ENCODE data around the gene NFKBIL1.

DNA sequence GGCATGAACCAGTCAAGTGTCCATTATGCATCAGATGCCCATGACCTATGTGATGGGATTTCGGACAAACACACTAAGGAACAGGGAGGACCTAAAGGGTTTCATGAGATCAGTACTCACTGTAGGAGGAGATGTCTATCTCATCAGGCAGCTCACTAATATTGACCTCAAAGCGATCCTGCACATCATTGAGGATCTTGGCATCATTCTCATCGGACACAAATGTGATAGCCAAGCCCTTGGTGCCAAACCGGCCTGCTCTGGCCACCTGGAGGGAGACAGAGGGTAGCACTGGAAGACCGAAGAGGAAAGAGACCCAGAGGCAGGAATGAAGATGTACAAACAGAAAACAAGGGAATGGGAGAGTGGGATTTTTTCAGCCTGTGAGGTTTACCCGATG is 16.7 kb upstream of the NFKBIL1 start:
- TF ChIP-seq, protein P1, sequence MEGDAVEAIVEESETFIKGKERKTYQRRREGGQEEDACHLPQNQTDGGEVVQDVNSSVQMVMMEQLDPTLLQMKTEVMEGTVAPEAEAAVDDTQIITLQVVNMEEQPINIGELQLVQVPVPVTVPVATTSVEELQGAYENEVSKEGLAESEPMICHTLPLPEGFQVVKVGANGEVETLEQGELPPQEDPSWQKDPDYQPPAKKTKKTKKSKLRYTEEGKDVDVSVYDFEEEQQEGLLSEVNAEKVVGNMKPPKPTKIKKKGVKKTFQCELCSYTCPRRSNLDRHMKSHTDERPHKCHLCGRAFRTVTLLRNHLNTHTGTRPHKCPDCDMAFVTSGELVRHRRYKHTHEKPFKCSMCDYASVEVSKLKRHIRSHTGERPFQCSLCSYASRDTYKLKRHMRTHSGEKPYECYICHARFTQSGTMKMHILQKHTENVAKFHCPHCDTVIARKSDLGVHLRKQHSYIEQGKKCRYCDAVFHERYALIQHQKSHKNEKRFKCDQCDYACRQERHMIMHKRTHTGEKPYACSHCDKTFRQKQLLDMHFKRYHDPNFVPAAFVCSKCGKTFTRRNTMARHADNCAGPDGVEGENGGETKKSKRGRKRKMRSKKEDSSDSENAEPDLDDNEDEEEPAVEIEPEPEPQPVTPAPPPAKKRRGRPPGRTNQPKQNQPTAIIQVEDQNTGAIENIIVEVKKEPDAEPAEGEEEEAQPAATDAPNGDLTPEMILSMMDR (IDR thresholded peaks at IDR 0.05; ENCODE audit: low read depth, low read length) = no peak
- no peak for TF ChIP-seq EZH2phosphoT487 (IDR thresholded peaks at IDR 0.05; ENCODE audit: low read depth)

Measured in OCI-LY3 (cell line).